ENCODE measurements around the gene CLPTM1.

CLPTM1 gene

GRCh38 chr19:45008552-45008951 lies 53.4 kb downstream of the CLPTM1 start:
- DNase-seq: no peak

DNA sequence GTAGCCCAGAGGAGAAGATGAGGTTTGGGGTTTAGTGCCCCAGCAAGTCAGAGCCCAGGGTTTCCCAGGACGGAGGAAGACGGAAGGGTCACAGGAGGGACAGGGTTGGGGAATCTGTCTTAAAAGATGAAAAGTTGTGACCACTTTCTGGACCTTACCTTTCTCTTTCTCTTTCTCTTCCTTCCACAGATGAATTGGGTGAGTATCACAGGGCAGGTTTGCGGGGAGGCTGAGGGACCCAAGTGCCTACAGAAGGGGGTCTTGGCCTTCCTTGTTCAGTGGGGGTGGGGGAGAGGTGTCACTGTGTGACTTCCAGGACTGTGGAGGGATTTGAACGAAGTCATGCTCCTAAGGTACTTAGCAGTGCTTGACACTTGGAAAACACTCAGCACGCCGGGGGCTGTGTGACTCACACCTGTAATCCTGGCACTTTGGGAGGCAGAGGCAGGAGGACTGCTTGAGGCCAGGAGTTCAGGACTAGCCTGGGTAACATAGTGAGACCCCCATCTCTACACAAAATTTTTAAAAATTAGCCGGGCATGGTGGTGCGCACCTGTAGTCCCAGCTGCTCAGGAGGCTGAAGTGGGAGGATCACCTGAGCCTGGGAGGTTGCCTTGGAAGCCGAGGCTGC lies 54.6 kb downstream of the CLPTM1 start:
- no peak for DNase-seq

DNA sequence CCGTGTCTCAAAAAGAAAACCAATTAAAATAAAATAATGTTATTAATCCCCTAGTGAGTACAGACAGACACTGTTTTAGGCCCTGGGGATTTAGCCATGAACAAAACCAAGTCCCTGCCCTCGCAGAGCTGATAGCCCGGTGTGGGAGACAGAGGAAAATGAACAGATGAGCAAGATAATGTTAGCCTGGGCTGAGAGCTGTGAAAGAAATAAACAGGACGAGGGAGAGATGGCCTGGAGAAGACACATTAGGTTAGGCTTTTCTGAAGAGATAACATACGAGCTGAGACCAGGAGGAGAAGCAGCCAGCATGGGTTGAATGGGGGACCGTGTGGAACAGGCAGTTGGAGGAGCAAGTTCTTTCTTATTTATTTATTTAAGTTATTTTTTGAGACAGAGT lies 55.1 kb downstream of the CLPTM1 start:
- no peak for DNase-seq

GRCh38 chr19:45011959-45012358 lies 56.8 kb downstream of the CLPTM1 start:
- no peak for DNase-seq

DNA sequence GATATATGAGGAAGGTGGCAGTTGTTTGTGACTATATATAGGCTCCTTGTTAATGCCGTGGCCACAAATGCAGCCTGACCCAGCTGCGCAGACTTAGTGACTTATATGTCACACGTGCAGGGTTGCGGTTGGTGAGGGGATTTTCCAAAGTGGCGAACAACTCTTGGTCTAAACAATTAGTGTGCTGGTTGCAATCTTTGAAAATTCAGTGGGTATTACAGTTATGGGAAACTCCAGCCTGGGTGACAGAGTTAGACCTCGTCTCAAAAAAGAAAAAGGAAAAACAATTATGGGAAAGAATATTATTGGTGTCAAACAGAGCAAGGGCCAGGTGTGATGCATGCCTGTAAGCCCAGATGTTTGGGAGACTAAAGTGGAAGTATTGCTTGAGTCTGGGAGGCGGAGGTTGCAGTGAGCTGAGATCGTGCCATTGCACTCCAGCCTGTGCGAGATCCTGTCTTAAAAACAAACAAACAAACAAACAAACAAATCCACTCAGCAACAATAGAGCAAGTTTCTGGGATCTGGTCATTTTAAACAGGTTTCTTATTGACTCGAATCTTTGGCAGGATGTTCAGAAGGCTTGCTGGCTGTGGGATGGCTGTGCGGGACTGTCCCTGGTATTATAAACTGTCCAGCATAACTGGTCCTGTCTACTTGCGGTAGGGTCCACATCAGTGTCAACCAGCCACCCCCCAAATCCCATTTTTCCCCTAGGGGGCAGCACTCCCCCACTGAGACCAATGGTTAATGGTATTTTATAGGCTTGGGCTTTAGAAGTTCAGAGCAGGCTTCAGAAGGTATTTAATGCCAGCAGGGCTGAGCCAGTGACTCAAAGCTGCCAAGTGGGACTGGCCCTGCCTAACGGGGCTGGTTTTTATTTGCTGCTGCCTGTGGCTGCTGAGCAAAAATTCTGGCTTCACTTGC lies 61.5 kb downstream of the CLPTM1 start:
- DNase-seq: peak in 45 of 51 donors; percentile 7 to 81 (median 51)

DNA sequence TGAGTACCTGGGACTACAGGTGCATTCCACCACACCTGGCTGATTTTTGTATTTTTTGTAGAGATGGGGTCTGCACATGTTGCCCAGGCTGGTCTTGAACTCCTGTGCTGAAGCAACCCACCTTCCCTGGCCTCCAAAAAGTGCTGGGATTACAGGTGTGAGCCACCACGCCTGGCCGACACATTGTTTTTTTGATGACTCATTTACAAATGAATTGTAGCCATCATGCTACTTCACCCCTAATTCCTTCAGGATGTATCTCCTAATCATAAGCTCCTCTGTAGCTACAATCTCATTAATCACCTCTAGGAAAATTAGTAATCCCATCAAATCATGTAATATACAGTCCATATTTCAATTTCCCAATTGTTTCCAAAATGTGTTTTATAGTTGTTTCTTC lies 64.0 kb downstream of the CLPTM1 start:
- DNase-seq: no peak

- DNase-seq: no peak
Measured at GRCh38 chr19:45020071-45020470, 64.9 kb downstream of the CLPTM1 start.

GRCh38 chr19:45021971-45022370 lies 66.8 kb downstream of the CLPTM1 start:
- no peak for DNase-seq

GRCh38 chr19:45023048-45023447 lies 67.9 kb downstream of the CLPTM1 start:
- no peak for DNase-seq

DNA sequence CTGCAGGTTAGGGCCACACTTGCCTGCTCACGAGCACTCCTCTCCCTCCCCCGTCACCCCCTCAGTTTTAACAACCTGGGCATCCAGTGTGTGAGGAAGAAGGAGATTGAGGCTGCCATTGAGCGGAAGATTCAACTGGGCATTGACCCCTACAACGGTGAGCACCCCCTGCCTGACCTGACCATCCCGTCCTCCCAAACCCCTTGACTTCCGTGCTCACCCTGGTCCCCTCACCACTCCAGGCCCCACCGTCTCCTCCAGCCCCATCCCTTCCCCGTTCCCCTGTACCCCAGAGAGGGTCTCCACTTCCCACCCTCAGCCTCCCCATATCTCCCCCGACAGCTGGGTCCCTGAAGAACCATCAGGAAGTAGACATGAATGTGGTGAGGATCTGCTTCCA lies 70.1 kb downstream of the CLPTM1 start:
- DNase-seq: no peak

DNA sequence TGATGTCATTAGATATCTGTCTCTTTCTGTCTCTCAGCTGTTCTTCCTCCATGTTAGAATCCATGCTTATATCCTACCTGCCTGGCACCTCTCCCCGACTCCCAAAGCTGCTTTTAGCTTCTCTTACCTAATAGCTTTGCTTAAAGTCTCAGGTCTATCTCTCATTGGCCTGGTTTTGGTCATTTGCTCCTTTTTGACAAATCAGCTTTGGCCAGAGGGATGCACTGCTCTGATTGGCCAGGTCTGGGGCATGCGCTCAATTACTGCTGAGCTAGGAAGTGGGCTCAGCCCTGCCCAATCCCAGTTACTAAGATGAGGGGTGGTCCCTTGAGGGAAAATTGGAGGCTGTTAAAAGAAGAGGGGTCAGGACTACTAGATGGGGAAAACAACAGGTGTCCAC lies 72.2 kb downstream of the CLPTM1 start:
- DNase-seq: no peak

GRCh38 chr19:45030825-45031224 lies 75.6 kb downstream of the CLPTM1 start:
- DNase-seq: no peak

DNA sequence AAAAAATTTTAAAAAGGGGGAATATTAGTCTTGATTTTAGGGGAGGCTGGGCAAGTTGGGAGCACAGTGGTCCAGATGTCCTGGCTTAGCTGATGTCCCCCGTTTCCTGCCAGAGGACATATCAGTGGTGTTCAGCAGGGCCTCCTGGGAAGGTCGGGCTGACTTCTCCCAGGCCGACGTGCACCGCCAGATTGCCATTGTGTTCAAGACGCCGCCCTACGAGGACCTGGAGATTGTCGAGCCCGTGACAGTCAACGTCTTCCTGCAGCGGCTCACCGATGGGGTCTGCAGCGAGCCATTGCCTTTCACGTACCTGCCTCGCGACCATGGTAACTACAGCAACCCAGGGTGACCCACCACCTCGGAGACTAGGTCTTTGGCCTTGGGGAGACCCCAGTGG lies 77.2 kb downstream of the CLPTM1 start:
- DNase-seq: no peak

DNA sequence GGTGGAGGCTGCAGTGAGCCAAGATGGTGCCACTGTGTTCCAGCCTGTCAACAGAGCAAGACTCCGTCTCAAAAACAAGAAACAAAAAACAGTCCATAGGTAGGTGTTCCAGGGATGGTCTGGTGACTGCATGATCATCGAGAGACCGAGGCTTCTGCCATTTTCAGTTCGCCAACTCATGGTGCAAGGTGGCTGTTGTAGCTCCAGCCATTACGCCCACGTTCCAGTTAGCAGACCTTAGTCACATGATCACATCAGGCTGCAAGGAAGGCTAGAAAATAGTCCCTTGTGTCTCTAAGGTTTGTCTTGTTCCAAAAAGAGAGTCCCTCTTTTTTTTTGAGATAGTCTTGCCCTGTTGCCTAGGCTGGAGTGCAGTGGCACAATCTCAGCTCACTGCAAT lies 80.6 kb downstream of the CLPTM1 start:
- DNase-seq: no peak

DNA sequence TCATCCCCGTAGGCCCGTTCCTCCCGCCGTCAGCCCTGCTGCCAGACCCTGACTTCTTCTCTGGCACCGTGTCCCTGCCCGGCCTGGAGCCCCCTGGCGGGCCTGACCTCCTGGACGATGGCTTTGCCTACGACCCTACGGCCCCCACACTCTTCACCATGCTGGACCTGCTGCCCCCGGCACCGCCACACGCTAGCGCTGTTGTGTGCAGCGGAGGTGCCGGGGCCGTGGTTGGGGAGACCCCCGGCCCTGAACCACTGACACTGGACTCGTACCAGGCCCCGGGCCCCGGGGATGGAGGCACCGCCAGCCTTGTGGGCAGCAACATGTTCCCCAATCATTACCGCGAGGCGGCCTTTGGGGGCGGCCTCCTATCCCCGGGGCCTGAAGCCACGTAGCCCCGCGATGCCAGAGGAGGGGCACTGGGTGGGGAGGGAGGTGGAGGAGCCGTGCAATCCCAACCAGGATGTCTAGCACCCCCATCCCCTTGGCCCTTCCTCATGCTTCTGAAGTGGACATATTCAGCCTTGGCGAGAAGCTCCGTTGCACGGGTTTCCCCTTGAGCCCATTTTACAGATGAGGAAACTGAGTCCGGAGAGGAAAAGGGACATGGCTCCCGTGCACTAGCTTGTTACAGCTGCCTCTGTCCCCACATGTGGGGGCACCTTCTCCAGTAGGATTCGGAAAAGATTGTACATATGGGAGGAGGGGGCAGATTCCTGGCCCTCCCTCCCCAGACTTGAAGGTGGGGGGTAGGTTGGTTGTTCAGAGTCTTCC lies 82.4 kb downstream of the CLPTM1 start:
- no peak for DNase-seq

DNA sequence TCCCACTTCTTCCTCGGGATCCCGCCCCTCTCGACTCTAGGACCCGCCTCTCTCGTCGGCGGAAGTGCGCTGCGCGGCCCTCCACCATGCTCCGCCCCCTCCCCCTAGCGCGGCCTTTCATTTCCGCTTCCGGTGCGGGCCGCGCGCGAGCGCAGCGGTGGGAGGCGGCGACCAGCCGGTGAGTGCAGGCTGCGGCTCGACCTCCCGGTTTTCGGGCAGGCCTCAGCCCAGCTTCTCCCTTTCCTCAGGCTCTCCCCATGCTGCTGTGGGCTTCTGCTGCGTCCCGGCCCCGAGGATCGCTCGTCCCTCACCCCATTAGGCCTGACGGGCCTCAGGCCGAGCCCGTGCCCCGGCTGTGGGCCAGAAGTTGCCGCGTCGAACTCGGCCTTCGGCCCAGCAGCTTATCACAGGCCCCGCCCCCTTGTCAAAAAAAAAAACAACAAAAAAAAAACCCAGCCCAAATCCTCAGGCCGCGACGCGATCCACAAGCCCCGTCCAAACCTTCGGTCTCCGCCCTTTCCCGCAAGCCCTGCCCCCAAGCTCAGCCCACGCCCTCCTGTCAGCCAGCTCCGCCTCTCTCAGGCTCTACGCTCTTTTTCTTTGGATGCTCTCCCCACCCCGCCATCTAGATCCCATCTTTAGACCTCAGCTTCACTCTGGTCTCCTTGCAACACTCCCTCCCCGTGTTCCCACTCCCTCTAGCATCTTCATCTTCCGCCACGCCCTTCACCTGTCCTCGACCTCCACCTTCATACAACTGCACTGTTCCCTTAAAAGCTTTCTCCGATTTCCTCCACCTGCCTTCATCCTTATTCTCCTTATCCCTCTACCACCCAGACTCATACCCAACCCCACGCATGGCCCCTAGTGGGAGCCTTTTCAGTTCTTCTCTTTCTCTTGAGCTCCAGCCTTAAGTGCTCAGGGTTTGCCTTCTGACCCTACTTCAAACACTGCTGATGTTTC lies 84.0 kb downstream of the CLPTM1 start, which contains the start of gene CLASRP:
Gene CLASRP, plus strand, starts transcription at position 115 of the 963 bp plus-strand sequence. CDS start 1,168 bp downstream, outside the sequence.
- DNase-seq: peak; percentile 35 to 92 (median 80)

DNA sequence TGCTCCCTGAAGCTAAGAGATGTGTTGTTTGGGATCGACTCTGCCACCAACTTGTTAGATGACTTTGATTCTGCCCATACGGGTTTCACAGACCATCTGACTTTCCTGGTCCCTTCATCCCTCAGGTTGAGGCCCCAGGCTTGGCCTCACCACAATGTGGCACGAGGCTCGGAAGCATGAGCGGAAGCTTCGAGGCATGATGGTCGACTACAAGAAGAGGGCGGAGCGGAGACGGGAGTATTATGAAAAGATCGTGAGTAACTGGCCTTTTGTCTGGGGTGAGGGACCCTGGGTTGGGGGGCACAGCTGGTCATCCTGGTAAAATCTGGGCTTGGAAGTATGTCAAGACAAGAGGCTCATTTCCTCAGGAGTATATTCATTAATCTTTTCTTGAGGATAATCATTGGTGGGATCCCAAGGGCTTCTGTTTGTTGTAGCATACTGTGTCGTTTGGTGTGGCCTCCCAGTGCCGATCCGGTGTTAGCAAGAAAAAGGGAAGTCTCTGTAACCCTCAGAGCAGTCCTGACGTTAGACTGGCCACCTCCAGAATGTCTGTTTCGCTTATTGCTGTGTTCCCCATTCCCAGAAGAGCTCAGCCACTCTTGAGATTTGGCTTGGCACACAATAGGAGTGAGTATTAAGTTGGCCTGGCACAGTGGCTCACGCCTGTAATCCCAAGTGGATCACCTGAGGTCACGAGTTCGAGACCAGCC lies 85.0 kb downstream of the CLPTM1 start:
- DNase-seq: peak in 1 of 51 donors; percentile 11

- no peak for DNase-seq
Measured at GRCh38 chr19:45041125-45041524, 85.9 kb downstream of the CLPTM1 start.

Data from hypothalamus (tissue), 51 donors.